ENCODE measurements around the gene CKB.

CKB gene

GRCh38 chr14:103545915-103546651 lies 23.5 kb upstream of the CKB start:
- no peak for DNase-seq (ENCODE audit: low read depth)
- H3K4me3 ChIP-seq (ENCODE audit: control insufficient read depth, low read depth, low read length), result no peak overlapping the region
- TF ChIP-seq CTCF (conservative IDR thresholded peaks at IDR 0.05; ENCODE audit: control insufficient read depth, insufficient read depth, low read depth, low read length), result no peak

GRCh38 chr14:103545219-103545914 lies 22.7 kb upstream of the CKB start:
- no peak overlapping the region for H3K4me3 ChIP-seq (ENCODE audit: control insufficient read depth, low read depth, low read length)
- no peak for TF ChIP-seq CTCF (conservative IDR thresholded peaks at IDR 0.05; ENCODE audit: control insufficient read depth, insufficient read depth, low read depth, low read length)
- no peak for DNase-seq (ENCODE audit: low read depth)

- H3K4me3 ChIP-seq (ENCODE audit: control insufficient read depth, low read depth, low read length), result no peak overlapping the region
- no peak for DNase-seq (ENCODE audit: low read depth)
- TF ChIP-seq CTCF (conservative IDR thresholded peaks at IDR 0.05; ENCODE audit: control insufficient read depth, insufficient read depth, low read depth, low read length), result no peak
Observed at GRCh38 chr14:103544388-103545218, 22.0 kb upstream of the CKB start.

GRCh38 chr14:103543721-103544387 lies 21.2 kb upstream of the CKB start:
- no peak overlapping the region for H3K4me3 ChIP-seq (ENCODE audit: control insufficient read depth, low read depth, low read length)
- no peak for TF ChIP-seq CTCF (conservative IDR thresholded peaks at IDR 0.05; ENCODE audit: control insufficient read depth, insufficient read depth, low read depth, low read length)
- no peak for DNase-seq (ENCODE audit: low read depth)

- no peak for DNase-seq (ENCODE audit: low read depth)
- no peak for TF ChIP-seq CTCF (conservative IDR thresholded peaks at IDR 0.05; ENCODE audit: control insufficient read depth, insufficient read depth, low read depth, low read length)
- no peak overlapping the region for H3K4me3 ChIP-seq (ENCODE audit: control insufficient read depth, low read depth, low read length)
Observed at GRCh38 chr14:103543140-103543539, 20.5 kb upstream of the CKB start.

GRCh38 chr14:103542605-103543088 lies 20.0 kb upstream of the CKB start:
- no peak for TF ChIP-seq CTCF (conservative IDR thresholded peaks at IDR 0.05; ENCODE audit: control insufficient read depth, insufficient read depth, low read depth, low read length)
- DNase-seq (ENCODE audit: low read depth), result no peak
- no peak overlapping the region for H3K4me3 ChIP-seq (ENCODE audit: control insufficient read depth, low read depth, low read length)
